ENCODE results near the gene XPNPEP2.

GRCh38 chrX:129728061-129728460 is 10.7 kb upstream of the XPNPEP2 start:
- TF ChIP-seq EZH2 (IDR thresholded peaks at IDR 0.05; ENCODE audit: low read length, unreplicated experiment) (no peak), EZH2phosphoT487 (IDR thresholded peaks at IDR 0.05; ENCODE audit: borderline replicate concordance, low read length) (no peak)
- TF ChIP-seq, protein P1, sequence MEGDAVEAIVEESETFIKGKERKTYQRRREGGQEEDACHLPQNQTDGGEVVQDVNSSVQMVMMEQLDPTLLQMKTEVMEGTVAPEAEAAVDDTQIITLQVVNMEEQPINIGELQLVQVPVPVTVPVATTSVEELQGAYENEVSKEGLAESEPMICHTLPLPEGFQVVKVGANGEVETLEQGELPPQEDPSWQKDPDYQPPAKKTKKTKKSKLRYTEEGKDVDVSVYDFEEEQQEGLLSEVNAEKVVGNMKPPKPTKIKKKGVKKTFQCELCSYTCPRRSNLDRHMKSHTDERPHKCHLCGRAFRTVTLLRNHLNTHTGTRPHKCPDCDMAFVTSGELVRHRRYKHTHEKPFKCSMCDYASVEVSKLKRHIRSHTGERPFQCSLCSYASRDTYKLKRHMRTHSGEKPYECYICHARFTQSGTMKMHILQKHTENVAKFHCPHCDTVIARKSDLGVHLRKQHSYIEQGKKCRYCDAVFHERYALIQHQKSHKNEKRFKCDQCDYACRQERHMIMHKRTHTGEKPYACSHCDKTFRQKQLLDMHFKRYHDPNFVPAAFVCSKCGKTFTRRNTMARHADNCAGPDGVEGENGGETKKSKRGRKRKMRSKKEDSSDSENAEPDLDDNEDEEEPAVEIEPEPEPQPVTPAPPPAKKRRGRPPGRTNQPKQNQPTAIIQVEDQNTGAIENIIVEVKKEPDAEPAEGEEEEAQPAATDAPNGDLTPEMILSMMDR (conservative IDR thresholded peaks at IDR 0.05; ENCODE audit: low read depth, low read length): no peak
